ENCODE measurements around the gene SLC35F3. TPM values are rescaled to one million over a fixed set of nuclear protein-coding genes. Genes with fewer than 3 reads are reported as not detected.

SLC35F3 gene
- total and polyA plus RNA-seq, 2 experiments from 2014 or later: 0.80 to 1.3 TPM

DNA sequence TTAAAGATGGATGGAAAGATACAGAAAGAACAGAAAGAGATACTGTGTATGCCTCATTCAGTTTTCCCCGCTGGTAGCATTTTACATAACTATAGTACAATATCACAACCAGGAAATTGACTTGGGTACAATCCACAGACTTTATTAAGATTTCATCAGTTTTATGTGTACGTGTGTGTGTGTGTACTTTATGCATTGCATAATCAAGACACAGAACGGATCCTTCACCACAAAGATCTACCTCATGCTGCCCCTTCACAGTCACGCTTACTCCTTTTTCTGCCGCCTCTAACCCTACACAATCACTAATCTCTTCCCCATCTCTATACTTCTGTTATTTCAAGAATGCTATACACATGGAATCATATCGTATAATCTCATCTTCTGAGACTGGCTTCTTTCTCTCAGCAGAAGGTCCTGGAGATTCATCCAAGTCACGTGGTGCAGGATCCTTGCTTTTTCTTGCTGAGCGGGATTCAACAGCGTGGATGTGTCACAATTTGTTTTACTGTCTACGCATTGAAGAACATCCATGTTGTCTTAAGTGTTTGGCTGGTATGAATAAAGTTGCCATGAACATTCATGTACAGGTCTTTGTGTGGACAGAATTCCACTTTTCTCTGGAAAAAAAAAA is 76.7 kb downstream of the SLC35F3 start:
- Histone ChIP-seq H3K27ac (no peak overlapping the region), H3K27me3 (peaks cover 14% of the 10 kb centered on the region), H3K9me3 (ENCODE audit: low read depth) (no peaks in the 10 kb centered on the region), H3K4me1 (ENCODE audit: insufficient read depth) (no peaks in the 10 kb centered on the region), H3K36me3 (replicated peaks; ENCODE audit: insufficient read depth, low read depth) (no peaks in the 10 kb centered on the region), H4K20me1 (ENCODE audit: insufficient read depth, poor library complexity, severe bottlenecking) (no peaks in the 10 kb centered on the region), H3K4me3 (no peak overlapping the region), H3K79me2 (no peaks in the 10 kb centered on the region), H3K4me2 (no peak overlapping the region), H3K9me2 (replicated peaks; ENCODE audit: insufficient read depth) (no peaks in the 10 kb centered on the region), H2AFZ (no peak overlapping the region)
- 88% methylated on average over 10 of the region's 10 CpGs for WGBS (ENCODE audit: low lambda C conversion rate, missing lambda C conversion rate)
- DNase-seq (ENCODE audit: low spot score): no peak
- TF ChIP-seq EZH2 (IDR thresholded peaks at IDR 0.05; ENCODE audit: borderline replicate concordance): no peak
- TF ChIP-seq, protein P1, sequence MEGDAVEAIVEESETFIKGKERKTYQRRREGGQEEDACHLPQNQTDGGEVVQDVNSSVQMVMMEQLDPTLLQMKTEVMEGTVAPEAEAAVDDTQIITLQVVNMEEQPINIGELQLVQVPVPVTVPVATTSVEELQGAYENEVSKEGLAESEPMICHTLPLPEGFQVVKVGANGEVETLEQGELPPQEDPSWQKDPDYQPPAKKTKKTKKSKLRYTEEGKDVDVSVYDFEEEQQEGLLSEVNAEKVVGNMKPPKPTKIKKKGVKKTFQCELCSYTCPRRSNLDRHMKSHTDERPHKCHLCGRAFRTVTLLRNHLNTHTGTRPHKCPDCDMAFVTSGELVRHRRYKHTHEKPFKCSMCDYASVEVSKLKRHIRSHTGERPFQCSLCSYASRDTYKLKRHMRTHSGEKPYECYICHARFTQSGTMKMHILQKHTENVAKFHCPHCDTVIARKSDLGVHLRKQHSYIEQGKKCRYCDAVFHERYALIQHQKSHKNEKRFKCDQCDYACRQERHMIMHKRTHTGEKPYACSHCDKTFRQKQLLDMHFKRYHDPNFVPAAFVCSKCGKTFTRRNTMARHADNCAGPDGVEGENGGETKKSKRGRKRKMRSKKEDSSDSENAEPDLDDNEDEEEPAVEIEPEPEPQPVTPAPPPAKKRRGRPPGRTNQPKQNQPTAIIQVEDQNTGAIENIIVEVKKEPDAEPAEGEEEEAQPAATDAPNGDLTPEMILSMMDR (IDR thresholded peaks at IDR 0.05; ENCODE audit: poor library complexity): no peak
- TF ChIP-seq EZH2phosphoT487 (IDR thresholded peaks at IDR 0.05; ENCODE audit: low read depth, severe bottlenecking, unreplicated experiment): no peak

DNA sequence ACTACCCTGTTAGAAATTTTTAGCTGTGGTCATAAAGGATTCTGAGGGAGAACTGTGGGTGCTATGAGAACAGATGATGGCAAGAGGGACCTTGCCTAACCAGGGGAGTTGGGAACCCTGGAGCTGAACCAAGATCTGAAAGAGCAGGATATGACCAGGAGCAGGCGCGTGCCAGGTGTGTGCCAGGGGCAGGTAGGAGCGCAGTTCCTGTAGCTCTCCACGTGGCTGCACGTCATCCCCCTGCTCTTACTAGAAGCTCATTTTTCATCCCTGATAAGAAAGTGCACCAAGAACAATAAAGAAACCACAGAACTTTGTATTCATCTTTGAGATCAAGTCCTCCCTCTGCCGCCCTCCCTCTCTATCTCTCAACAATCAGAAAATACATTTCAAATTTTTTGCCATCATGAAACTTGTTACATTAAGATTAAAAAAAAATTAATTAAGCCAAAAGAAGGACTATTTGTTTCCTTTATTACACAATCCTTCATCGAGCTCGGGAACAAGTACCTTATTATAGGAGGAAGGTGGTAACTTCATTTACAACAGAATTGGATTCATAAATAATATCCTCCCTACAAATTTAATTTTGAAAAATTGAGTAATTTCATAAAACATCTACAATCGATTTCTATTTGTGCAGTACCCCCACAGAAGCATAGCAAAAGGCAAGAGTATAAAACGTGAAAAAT is 78.5 kb downstream of the SLC35F3 start:
- no peaks in the 10 kb centered on the region for H3K36me3 ChIP-seq (replicated peaks; ENCODE audit: insufficient read depth, low read depth)
- no peaks in the 10 kb centered on the region for H3K4me1 ChIP-seq (ENCODE audit: insufficient read depth)
- no peak overlapping the region for H3K4me3 ChIP-seq
- no peak overlapping the region for H2AFZ ChIP-seq
- no peak overlapping the region for H3K27ac ChIP-seq
- H3K79me2 ChIP-seq: no peaks in the 10 kb centered on the region
- H3K9me3 ChIP-seq (ENCODE audit: low read depth): no peaks in the 10 kb centered on the region
- DNase-seq (ENCODE audit: low spot score): no peak
- no peaks in the 10 kb centered on the region for H4K20me1 ChIP-seq (ENCODE audit: insufficient read depth, poor library complexity, severe bottlenecking)
- H3K4me2 ChIP-seq: no peak overlapping the region
- peaks cover 11% of the 10 kb centered on the region for H3K27me3 ChIP-seq
- no peaks in the 10 kb centered on the region for H3K9me2 ChIP-seq (replicated peaks; ENCODE audit: insufficient read depth)
- 84% methylated on average over 10 of the region's 10 CpGs for WGBS (ENCODE audit: low lambda C conversion rate, missing lambda C conversion rate)
- no peak for TF ChIP-seq EZH2 (IDR thresholded peaks at IDR 0.05; ENCODE audit: borderline replicate concordance)

DNA sequence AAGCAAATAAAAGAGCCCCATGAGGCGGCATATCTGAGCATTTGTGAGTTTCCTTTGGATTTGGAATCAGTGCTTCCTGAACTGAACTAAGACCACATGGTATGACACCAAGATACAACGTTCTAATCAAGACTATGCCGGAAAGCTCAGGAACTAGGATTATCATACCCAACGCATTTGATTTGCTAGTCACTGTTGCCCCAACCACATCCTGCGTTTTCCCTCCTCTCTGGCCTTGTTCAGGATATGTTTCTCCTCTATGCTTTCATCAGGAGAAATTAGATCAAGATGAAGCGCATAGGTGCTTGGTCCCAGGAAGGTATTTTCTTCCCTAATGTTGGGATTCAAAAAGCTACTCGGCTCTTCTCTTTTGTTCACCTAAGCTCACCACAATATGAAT is 79.3 kb downstream of the SLC35F3 start:
- Histone ChIP-seq H3K27me3 (peaks cover 17% of the 10 kb centered on the region), H3K9me3 (ENCODE audit: low read depth) (no peaks in the 10 kb centered on the region), H2AFZ (no peak overlapping the region), H3K79me2 (no peaks in the 10 kb centered on the region), H3K4me2 (no peak overlapping the region), H3K4me3 (no peak overlapping the region), H3K27ac (no peak overlapping the region), H4K20me1 (ENCODE audit: insufficient read depth, poor library complexity, severe bottlenecking) (no peaks in the 10 kb centered on the region), H3K36me3 (replicated peaks; ENCODE audit: insufficient read depth, low read depth) (no peaks in the 10 kb centered on the region), H3K9me2 (replicated peaks; ENCODE audit: insufficient read depth) (no peaks in the 10 kb centered on the region), H3K4me1 (ENCODE audit: insufficient read depth) (no peaks in the 10 kb centered on the region)
- DNase-seq (ENCODE audit: low spot score): no peak
- 91% methylated on average over 7 of the region's 7 CpGs for WGBS (ENCODE audit: low lambda C conversion rate, missing lambda C conversion rate)
- TF ChIP-seq, protein P1 (IDR thresholded peaks at IDR 0.05; ENCODE audit: poor library complexity): no peak
- TF ChIP-seq EZH2 (IDR thresholded peaks at IDR 0.05; ENCODE audit: borderline replicate concordance) (no peak), EZH2phosphoT487 (IDR thresholded peaks at IDR 0.05; ENCODE audit: low read depth, severe bottlenecking, unreplicated experiment) (no peak)

DNA sequence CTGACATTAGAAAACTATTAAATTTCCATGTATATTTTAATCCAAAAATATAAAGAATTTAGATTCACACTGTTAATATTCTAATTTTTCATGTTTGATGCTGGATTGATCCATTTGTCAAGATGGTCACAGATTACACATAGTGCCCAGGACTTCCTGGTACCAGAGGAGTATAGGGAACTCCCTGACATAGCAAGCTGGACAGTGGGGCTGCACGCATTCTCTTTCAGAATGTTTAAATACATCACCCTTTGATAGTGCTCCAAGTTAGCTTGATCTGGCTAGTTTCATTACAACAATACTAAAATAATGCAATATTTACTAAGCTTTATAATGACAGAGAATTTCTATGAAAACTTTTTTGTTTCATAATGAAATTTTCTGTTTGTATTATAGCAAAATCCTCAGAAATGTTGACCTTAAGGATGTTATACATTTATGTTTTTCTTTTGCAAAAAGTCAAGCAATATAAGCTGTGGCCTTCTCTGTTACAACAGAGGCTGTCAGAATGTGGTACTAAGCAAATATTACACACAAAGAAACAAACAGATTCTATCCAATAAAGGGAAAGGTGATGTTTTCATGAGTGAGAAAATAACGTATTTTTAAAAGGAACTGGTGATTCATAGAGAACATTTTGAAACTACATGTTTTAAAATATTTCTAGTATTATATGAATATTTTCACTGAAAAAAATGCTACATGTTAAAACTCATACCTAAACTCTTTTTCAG is 84.7 kb downstream of the SLC35F3 start:
- Histone ChIP-seq H3K4me1 (ENCODE audit: insufficient read depth) (no peaks in the 10 kb centered on the region), H3K9me3 (ENCODE audit: low read depth) (no peaks in the 10 kb centered on the region), H2AFZ (no peak overlapping the region), H3K36me3 (replicated peaks; ENCODE audit: insufficient read depth, low read depth) (no peaks in the 10 kb centered on the region), H3K27ac (no peak overlapping the region), H3K4me3 (no peak overlapping the region), H3K27me3 (peaks cover 10% of the 10 kb centered on the region), H3K9me2 (replicated peaks; ENCODE audit: insufficient read depth) (no peaks in the 10 kb centered on the region), H3K4me2 (no peak overlapping the region), H3K79me2 (no peaks in the 10 kb centered on the region), H4K20me1 (ENCODE audit: insufficient read depth, poor library complexity, severe bottlenecking) (no peaks in the 10 kb centered on the region)
- TF ChIP-seq, protein P1 (IDR thresholded peaks at IDR 0.05; ENCODE audit: poor library complexity): no peak
- no peak for TF ChIP-seq EZH2phosphoT487 (IDR thresholded peaks at IDR 0.05; ENCODE audit: low read depth, severe bottlenecking, unreplicated experiment)
- no peak for TF ChIP-seq EZH2 (IDR thresholded peaks at IDR 0.05; ENCODE audit: borderline replicate concordance)
- WGBS (ENCODE audit: low lambda C conversion rate, missing lambda C conversion rate): 79% methylated on average over 2 of the region's 2 CpGs
- no peak for DNase-seq (ENCODE audit: low spot score)
